Calu3 (cell line): Measurements from ENCODE around the gene GAP43. TPM values are rescaled to one million over a fixed set of nuclear protein-coding genes. Genes with fewer than 3 reads are reported as not detected.
"Not testable (repeated sequence)": the region's sequence is repeated elsewhere in the genome, so short reads cannot be mapped to it uniquely, and the experiment has no call there.

Experiments used
- BruUV-seq: library from RNA; stranded (reverse); fragments of 400-500 nt; replicated peaks from 2 replicates; lab custom pipeline; 2021; lab: Mats Ljungman, UMichigan
- CTCF ChIA-PET: fragments of 300-600 bp; sonication (Branson Sonifier 250); formaldehyde crosslinking; loops from one replicate; lab custom pipeline; 2022; ENCODE audit warnings: antibody characterized with exemption; lab: Charles Lee
- DNase-seq: peaks from one replicate; pipeline ENCODE4 v3.0.0; 2022
- H3K27ac Mint-ChIP-seq: one replicate; pipeline ENCODE4 v1.8.0; 2022; ENCODE audit warnings: mixed read lengths; ENCODE audit not compliant: unreplicated experiment
- H3K27me3 Mint-ChIP-seq: one replicate; pipeline ENCODE4 v1.8.0; 2022; ENCODE audit warnings: mixed read lengths; ENCODE audit not compliant: unreplicated experiment
- H3K36me3 Mint-ChIP-seq: one replicate; pipeline ENCODE4 v1.8.0; 2022; ENCODE audit warnings: mild to moderate bottlenecking, moderate library complexity, mixed read lengths; ENCODE audit not compliant: insufficient read depth, unreplicated experiment
- H3K4me1 Mint-ChIP-seq: one replicate; pipeline ENCODE4 v1.8.0; 2022; ENCODE audit warnings: mild to moderate bottlenecking, low read depth, mixed read lengths; ENCODE audit not compliant: unreplicated experiment
- H3K4me3 Mint-ChIP-seq: one replicate; pipeline ENCODE4 v1.8.0; 2022; ENCODE audit warnings: mild to moderate bottlenecking, low read depth, moderate library complexity, mixed read lengths; ENCODE audit not compliant: unreplicated experiment
- H3K9me3 Mint-ChIP-seq: one replicate; pipeline ENCODE4 v1.8.0; 2022; ENCODE audit warnings: low read depth, mixed read lengths; ENCODE audit not compliant: unreplicated experiment
- CTCF ChIP-seq: fragments of 200-600 bp; IDR thresholded peaks from one replicate; pipeline ENCODE4 v1.8.0; 2022; ENCODE audit warnings: antibody characterized with exemption; ENCODE audit not compliant: unreplicated experiment
- intact Hi-C: fragments of 100-400 bp; cut with micrococcal nuclease; formaldehyde crosslinking; loops from one replicate; pipeline ENCODE4 v1.10.0; 2022; ENCODE audit not compliant: unreplicated experiment
- total RNA-seq: library from RNA; stranded (reverse); gene quantifications from 2 replicates; pipeline ENCODE4 v1.2.3, GENCODE V29; 2022

Gene GAP43
- total RNA-seq, 1 experiment from 2014 or later, result not detected

- Mint-ChIP-seq H3K27ac (no peak overlapping the region), H3K4me3 (no peak overlapping the region), H3K36me3 (no peaks in the 10 kb centered on the region), H3K9me3 (peaks cover 4% of the 10 kb centered on the region), H3K27me3 (no peaks in the 10 kb centered on the region), H3K4me1 (no peaks in the 10 kb centered on the region)
- no peak for TF ChIP-seq CTCF
- CTCF ChIA-PET, result no interaction called here
- no TSS peak for BruUV-seq
- no peak for DNase-seq
- intact Hi-C loops, result no loop called here
Observed at GRCh38 chr3:115727135-115727534, 103.8 kb downstream of the GAP43 start.

GRCh38 chr3:115728013-115728412, 104.7 kb downstream of the GAP43 start:
- peaks cover 4% of the 10 kb centered on the region for H3K9me3 Mint-ChIP-seq
- CTCF ChIA-PET, result no interaction called here

GRCh38 chr3:115736341-115736740, 113.0 kb downstream of the GAP43 start:
- DNase-seq, H3K36me3 Mint-ChIP-seq, H3K4me3 Mint-ChIP-seq, BruUV-seq, intact Hi-C loops, H3K27ac Mint-ChIP-seq, CTCF ChIA-PET, H3K4me1 Mint-ChIP-seq: not testable (repeated sequence)
- Mint-ChIP-seq H3K9me3 (peaks cover 24% of the 10 kb centered on the region), H3K27me3 (peaks cover 13% of the 10 kb centered on the region)

More at GRCh38 chr3:115728013-115728412, 104.7 kb downstream of the GAP43 start:
- Mint-ChIP-seq H3K4me3 (no peak overlapping the region), H3K27ac (no peak overlapping the region), H3K27me3 (no peaks in the 10 kb centered on the region), H3K4me1 (no peaks in the 10 kb centered on the region), H3K36me3 (no peaks in the 10 kb centered on the region)
- no TSS peak for BruUV-seq
- TF ChIP-seq CTCF, result no peak
- DNase-seq, result no peak
- intact Hi-C loops, result no loop called here

GRCh38 chr3:115741650-115742049, 118.3 kb downstream of the GAP43 start:
- TF ChIP-seq CTCF, result no peak
- CTCF ChIA-PET, result no interaction called here
- Mint-ChIP-seq H3K27ac (no peak overlapping the region), H3K9me3 (peaks cover 18% of the 10 kb centered on the region), H3K4me3 (no peak overlapping the region), H3K36me3 (peaks cover 4% of the 10 kb centered on the region), H3K27me3 (peaks cover 10% of the 10 kb centered on the region), H3K4me1 (no peaks in the 10 kb centered on the region)
- intact Hi-C loops, result no loop called here
- no TSS peak for BruUV-seq
- DNase-seq, result no peak

- not testable (repeated sequence) for BruUV-seq
Observed at GRCh38 chr3:115744516-115744915, 121.2 kb downstream of the GAP43 start.

GRCh38 chr3:115752978-115753377, 129.7 kb downstream of the GAP43 start:
- intact Hi-C loops, BruUV-seq, H3K4me1 Mint-ChIP-seq, H3K9me3 Mint-ChIP-seq, H3K36me3 Mint-ChIP-seq, CTCF ChIA-PET, DNase-seq, H3K4me3 Mint-ChIP-seq, H3K27ac Mint-ChIP-seq: not testable (repeated sequence)
- H3K27me3 Mint-ChIP-seq, result peaks cover 12% of the 10 kb centered on the region

More at GRCh38 chr3:115744516-115744915, 121.2 kb downstream of the GAP43 start:
- CTCF ChIA-PET, result interaction anchor here (0.7 kb wide), 1 partner anchor 245 kb away, joined by 4 read pairs; no protein-coding TSS in a partner anchor
- H3K27ac Mint-ChIP-seq, DNase-seq, H3K9me3 Mint-ChIP-seq, intact Hi-C loops, H3K27me3 Mint-ChIP-seq, H3K4me1 Mint-ChIP-seq, H3K4me3 Mint-ChIP-seq, H3K36me3 Mint-ChIP-seq: not testable (repeated sequence)
